HL-60 (cell line): ENCODE measurements around the gene MYO3B.

Experiments used
- CTCF ChIP-seq: IDR thresholded peaks from one replicate; pipeline ENCODE4 v1.5.1; 2011; ENCODE audit warnings: low read length, control low read depth, inconsistent platforms; ENCODE audit not compliant: insufficient read depth
- POLR2AphosphoS5 ChIP-seq: IDR thresholded peaks from 2 replicates; pipeline ENCODE4 v1.6.1; 2012; ENCODE audit warnings: low read depth
- SPI1 ChIP-seq: IDR thresholded peaks from 2 replicates; pipeline ENCODE4 v1.6.1; 2012; ENCODE audit warnings: low read depth, mild to moderate bottlenecking, borderline replicate concordance

- TF ChIP-seq POLR2AphosphoS5 (no peak), CTCF (no peak), SPI1 (no peak)
These were observed 2.2 kb downstream of the MYO3B start for GRCh38 chr2:170180031-170180566.
